LoVo (cell line): Measurements from ENCODE around the gene TMEM181.
A peak's percentile ranks its signal among the peaks of the same experiment; 100 is the strongest.
"Not testable (repeated sequence)": the region's sequence is repeated elsewhere in the genome, so short reads cannot be mapped to it uniquely, and the experiment has no call there.

Experiments used
- DNase-seq: peaks from one replicate; pipeline ENCODE4 v3.0.0-alpha.2; 2016; ENCODE audit warnings: low spot score

The TMEM181 gene

GRCh38 chr6:158643836-158644230, 83.9 kb downstream of the TMEM181 start:
- DNase-seq: no peak

- DNase-seq: peak; percentile 94
Measured at GRCh38 chr6:158644231-158645063, 84.6 kb downstream of the TMEM181 start, which contains the start of gene DYNLT1. TSS of gene DYNLT1 (minus strand) at chr6:158644743. CDS start at chr6:158644708, 35 bp downstream.

GRCh38 chr6:158645064-158646022, 85.5 kb downstream of the TMEM181 start:
- no peak for DNase-seq

GRCh38 chr6:158646023-158646910, 86.4 kb downstream of the TMEM181 start:
- DNase-seq: no peak

GRCh38 chr6:158647501-158647900, 87.6 kb downstream of the TMEM181 start:
- DNase-seq: no peak

GRCh38 chr6:158648682-158649131, 88.8 kb downstream of the TMEM181 start:
- peak; percentile 29 for DNase-seq

- DNase-seq: no peak
Measured at GRCh38 chr6:158649289-158650143, 89.6 kb downstream of the TMEM181 start, which contains the start of gene SYTL3. TSS of gene SYTL3 (plus strand) at chr6:158650054. CDS start at chr6:158663269, 13,215 bp downstream.

- not testable (repeated sequence) for DNase-seq
Measured at GRCh38 chr6:158651981-158652737, 92.3 kb downstream of the TMEM181 start.

GRCh38 chr6:158653577-158654354, 93.9 kb downstream of the TMEM181 start:
- no peak for DNase-seq

- no peak for DNase-seq
Measured at GRCh38 chr6:158654498-158654897, 94.6 kb downstream of the TMEM181 start.

GRCh38 chr6:158654960-158655489, 95.1 kb downstream of the TMEM181 start:
- DNase-seq: no peak

- DNase-seq: no peak
Measured at GRCh38 chr6:158655569-158656450, 95.9 kb downstream of the TMEM181 start.

GRCh38 chr6:158656986-158657385, 97.1 kb downstream of the TMEM181 start:
- peak; percentile 29 for DNase-seq

GRCh38 chr6:158660333-158660754, 100.5 kb downstream of the TMEM181 start:
- DNase-seq: peak; percentile 52

- DNase-seq: no peak
Measured at GRCh38 chr6:158661156-158661685, 101.3 kb downstream of the TMEM181 start.

- no peak for DNase-seq
Measured at GRCh38 chr6:158662607-158662953, 102.7 kb downstream of the TMEM181 start.

- no peak for DNase-seq
Measured at GRCh38 chr6:158662954-158663624, 103.2 kb downstream of the TMEM181 start.
